Measurements from ENCODE around the gene DRD2.

The DRD2 gene

GRCh38 chr11:113397821-113398220, 77.4 kb downstream of the DRD2 start:
- DNase-seq = no peak

- DNase-seq = no peak
These were observed 78.0 kb downstream of the DRD2 start for GRCh38 chr11:113397212-113397611.

GRCh38 chr11:113396690-113397089, 78.5 kb downstream of the DRD2 start:
- DNase-seq = no peak

GRCh38 chr11:113395782-113396336, 79.3 kb downstream of the DRD2 start:
- DNase-seq = no peak

GRCh38 chr11:113394919-113395318, 80.3 kb downstream of the DRD2 start:
- no peak for DNase-seq

GRCh38 chr11:113393501-113393985, 81.7 kb downstream of the DRD2 start:
- no peak for DNase-seq

GRCh38 chr11:113392236-113392921, 82.8 kb downstream of the DRD2 start:
- no peak for DNase-seq

GRCh38 chr11:113389272-113389671, 85.9 kb downstream of the DRD2 start:
- DNase-seq = no peak

GRCh38 chr11:113387605-113388211, 87.5 kb downstream of the DRD2 start, which contains the start of gene ANKK1:
Gene ANKK1 (plus strand): TSS chr11:113387779. CDS start chr11:113387885, 106 bp downstream.
- no peak for DNase-seq

- no peak for DNase-seq
These were observed 88.3 kb downstream of the DRD2 start for GRCh38 chr11:113386866-113387265.

- no peak for DNase-seq
These were observed 89.4 kb downstream of the DRD2 start for GRCh38 chr11:113385749-113386148.

GRCh38 chr11:113384551-113384950, 90.6 kb downstream of the DRD2 start:
- no peak for DNase-seq

- no peak for DNase-seq
These were observed 93.1 kb downstream of the DRD2 start for GRCh38 chr11:113382121-113382520.

- DNase-seq = no peak
These were observed 96.5 kb downstream of the DRD2 start for GRCh38 chr11:113378692-113379091.

GRCh38 chr11:113377681-113378412, 97.4 kb downstream of the DRD2 start:
- DNase-seq = no peak

- no peak for DNase-seq
These were observed 99.0 kb downstream of the DRD2 start for GRCh38 chr11:113376156-113376555.

GRCh38 chr11:113375402-113375801, 99.8 kb downstream of the DRD2 start:
- no peak for DNase-seq

GRCh38 chr11:113373981-113374560, 101.1 kb downstream of the DRD2 start:
- no peak for DNase-seq

GRCh38 chr11:113373306-113373705, 101.9 kb downstream of the DRD2 start:
- no peak for DNase-seq

GRCh38 chr11:113372309-113372708, 102.9 kb downstream of the DRD2 start:
- no peak for DNase-seq

- no peak for DNase-seq
These were observed 104.6 kb downstream of the DRD2 start for GRCh38 chr11:113370634-113371033.

- DNase-seq = no peak
These were observed 105.8 kb downstream of the DRD2 start for GRCh38 chr11:113369411-113369810.

GRCh38 chr11:113365895-113366294, 109.3 kb downstream of the DRD2 start:
- DNase-seq = no peak

Data from activated CD4-positive, alpha-beta T cell treated with anti-CD3 and anti-CD28 coated beads, Interleukin-2, amount 50 U/mL, for 16 hours (primary cell).